ENCODE results near the gene PRR14.
"Not testable (repeated sequence)": the region's sequence is repeated elsewhere in the genome, so short reads cannot be mapped to it uniquely, and the experiment has no call there.

PRR14 gene

DNA sequence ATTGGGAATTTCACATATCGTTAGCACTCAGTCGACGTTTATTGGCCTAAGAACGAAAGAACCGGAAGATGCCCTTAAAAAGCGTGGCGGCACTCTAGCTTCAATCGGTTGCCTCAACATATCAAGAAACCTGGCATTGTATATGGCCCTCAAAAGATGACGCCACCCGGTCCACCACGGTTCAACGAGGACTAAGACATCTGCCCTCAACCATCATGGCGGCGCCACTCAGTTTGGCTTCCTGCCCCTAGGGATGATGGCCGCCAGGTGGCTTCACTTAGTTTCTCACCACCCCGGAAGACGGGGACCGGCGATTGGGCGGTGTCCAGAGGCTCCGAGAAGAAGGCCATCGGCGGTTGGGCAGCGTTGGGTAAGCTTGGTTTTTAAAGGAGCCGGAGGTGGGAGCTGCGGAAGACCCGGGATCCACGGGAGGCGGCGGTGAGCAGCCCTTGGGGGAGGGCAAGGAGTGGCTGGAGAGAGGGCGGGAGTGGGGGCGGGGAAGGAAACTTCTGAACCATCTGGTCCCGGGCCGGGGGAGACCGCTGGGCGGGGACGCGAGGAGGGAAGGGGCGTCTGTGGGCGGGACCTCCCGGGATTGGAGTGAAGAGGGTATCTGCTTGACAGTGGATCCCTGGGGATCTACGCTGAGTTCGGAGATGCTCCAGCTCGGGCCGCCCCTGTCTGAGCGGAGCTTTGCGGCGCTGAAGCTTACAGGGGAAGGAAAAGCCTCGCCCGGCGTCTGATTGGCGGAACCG, at the start of gene PRR14:
PRR14 (plus strand) TSS at position 592 of the 755 bp plus-strand sequence. CDS start 686 bp downstream, outside the sequence.
- DNase-seq, result peak; percentile 100

DNA sequence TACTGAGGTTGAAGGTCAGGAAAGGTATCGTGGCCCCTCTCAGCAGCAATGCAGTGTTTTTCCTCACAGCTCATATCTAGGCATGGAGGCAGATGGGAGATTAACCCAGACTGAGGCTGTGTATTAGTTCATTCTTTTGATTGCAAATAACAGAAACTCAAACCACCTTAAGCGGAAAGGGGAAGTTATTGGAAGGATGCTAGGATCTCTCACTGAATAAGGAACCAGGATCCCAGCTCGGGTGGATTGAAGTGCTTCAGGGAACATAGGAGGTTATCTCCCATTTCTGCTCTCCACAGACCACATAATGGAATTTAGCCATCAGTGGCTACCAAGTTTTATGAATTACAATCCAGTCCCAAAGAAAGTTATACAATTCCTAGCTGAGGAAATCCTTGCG, 48.8 kb upstream of the PRR14 start:
- no peak for DNase-seq

DNA sequence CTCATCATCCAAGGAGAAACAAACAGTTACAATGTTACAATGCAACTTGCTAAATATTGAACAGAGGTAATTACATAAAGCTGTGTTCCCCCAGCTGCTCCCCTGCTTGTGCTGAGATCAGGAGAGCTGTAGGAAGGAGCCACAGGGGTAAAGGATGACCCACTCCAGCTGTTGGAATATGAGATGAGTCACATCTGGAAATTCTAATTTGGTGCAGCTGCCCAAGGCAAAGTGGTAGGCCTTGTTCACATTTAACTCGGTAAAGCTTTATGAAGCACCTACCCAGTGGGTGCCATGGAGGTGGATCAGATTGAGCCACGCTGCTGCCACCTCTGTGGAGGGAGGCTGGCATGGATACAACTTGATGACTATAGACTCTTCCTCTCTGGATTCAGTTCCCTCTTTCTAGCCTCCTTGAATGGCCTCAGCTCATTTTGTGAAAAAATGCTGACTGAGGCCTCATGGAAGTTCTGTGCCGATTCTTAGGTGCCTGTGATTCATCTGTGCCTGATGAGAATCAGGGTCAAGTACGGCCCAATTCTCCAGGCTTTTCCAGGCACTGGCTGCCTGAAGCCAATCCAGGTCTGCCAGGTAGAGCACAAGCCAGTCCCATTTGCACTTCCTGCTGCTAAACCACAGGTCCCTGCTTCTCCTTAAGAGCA, 48.0 kb upstream of the PRR14 start:
- DNase-seq, result no peak

DNA sequence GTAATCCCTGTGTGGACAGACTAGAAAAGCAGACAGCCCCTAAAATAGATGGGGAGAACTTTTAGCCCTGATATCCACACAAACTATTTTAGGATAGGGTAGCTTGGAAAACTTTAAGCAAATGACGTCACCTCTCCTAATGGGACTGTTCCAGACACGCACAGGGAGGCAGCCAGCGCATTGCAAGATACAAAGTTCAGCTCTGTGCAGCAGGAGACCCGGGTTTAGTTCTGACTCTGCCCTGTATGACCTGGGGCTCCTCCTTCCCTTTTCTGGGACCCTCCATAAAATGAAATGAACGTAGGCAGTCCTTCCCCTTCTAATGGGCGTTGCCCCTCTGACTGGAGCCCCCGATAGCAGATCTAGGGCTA, 46.8 kb upstream of the PRR14 start:
- DNase-seq, result no peak

DNA sequence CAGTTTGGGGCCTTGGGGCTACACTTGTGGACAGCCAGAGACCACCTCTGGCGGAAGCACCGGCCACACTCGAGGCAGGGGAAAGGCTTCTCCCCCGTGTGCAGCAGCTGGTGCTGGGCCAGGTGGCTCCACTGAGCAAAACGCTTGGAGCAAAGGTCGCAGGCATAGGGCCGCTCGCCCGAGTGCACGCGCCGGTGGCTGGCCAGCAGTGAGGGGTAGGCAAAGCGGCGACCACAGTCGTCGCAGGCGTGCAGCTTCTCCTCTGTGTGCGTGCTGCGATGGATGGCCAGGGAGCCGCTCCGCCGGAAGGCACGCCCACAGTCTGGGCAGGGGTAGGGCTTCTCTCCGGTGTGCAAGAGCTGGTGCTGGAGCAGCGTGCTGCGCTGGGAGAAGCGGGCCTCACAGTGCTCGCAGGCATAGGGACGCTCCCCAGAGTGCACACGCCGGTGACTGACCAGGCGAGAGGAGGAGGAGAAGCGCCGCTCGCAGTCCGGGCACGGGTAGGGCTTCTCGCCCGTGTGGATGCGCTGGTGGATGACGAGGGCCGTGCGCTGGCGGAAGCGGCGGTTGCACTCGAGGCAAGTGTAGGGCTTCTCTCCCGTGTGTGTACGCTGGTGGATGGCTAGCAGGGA, 46.3 kb upstream of the PRR14 start:
- no peak for DNase-seq

DNA sequence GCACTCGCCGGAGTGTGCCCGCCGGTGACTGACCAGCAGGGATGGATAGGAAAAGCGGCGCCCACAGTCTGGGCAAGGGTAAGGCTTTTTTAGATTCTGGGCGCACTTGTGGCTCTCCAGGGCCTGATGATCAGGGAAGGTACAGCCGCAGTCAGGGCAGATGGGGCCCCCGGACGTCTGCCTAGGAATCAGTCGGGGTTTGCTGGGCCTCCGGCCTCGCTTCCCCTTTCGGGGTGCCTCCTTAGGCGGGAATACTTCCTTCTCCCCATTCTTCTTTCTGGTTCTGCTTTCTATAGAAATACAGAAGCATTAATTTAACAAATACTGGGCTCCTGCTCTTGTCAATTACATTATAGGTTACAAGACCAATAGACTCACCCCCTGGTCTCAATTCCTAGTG, 45.6 kb upstream of the PRR14 start:
- no peak for DNase-seq

DNA sequence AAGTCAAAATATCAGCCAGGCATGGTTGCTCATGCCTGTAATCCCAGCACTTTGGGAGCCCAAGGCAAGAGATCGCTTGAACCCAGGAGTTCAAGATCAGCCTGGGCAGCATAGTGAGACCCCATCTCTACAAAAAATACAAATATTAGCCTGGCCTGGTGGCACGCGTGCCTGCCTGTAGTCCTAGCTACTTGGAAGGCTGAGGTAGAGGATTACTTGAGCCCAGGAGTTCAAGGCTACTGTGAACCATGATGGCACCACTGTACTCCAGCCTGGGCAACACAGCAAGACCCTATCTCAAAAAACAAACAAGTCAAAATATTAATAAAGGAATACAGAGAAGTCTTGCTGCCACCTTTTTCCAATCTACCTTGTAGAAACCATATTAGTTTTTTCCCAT, 44.8 kb upstream of the PRR14 start:
- DNase-seq, result no peak

DNA sequence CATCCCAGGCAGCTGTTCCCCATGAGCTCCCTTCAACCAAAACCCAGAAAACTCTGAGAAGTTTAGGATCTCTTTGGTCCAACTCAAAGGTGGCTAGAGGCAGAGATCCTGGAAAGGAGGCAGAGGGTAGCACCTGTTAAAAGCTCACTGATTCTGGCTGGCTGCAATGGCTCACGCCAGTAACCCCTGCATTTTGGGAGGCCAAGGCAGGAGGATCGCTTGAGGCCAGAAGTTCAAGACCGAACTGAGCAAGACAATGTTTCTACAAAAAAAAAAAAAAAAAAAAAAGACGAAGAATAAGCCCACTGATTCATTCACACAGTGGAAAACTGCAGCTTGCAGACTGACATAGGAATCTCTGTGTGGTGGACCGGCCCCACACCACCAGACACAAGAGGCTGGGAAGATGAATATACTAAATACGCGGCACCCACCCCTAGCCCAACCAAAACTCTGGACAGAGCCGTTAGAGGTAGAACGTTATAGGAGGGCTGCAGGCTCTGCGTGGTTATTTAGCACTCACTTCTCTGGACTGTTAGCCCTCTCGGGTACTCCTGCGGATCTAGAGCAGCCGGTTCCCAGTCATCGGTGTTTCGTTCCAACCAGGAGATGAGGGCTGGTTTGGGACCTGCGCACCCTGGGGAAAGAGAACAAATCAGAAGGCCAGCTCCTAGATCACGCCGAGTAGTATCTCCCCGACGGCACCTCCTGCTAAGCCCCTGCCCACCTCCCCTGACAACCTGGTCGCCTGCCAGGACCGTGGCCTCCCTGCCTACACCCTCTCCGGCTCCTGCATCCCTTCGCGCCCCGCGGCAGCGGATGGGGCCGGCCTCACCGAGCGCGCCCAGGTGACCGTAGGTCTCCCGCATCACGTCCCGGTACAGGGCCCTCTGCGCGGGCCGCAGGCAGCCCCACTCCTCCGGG, 41.5 kb upstream of the PRR14 start:
- peak; percentile 72 for DNase-seq

DNA sequence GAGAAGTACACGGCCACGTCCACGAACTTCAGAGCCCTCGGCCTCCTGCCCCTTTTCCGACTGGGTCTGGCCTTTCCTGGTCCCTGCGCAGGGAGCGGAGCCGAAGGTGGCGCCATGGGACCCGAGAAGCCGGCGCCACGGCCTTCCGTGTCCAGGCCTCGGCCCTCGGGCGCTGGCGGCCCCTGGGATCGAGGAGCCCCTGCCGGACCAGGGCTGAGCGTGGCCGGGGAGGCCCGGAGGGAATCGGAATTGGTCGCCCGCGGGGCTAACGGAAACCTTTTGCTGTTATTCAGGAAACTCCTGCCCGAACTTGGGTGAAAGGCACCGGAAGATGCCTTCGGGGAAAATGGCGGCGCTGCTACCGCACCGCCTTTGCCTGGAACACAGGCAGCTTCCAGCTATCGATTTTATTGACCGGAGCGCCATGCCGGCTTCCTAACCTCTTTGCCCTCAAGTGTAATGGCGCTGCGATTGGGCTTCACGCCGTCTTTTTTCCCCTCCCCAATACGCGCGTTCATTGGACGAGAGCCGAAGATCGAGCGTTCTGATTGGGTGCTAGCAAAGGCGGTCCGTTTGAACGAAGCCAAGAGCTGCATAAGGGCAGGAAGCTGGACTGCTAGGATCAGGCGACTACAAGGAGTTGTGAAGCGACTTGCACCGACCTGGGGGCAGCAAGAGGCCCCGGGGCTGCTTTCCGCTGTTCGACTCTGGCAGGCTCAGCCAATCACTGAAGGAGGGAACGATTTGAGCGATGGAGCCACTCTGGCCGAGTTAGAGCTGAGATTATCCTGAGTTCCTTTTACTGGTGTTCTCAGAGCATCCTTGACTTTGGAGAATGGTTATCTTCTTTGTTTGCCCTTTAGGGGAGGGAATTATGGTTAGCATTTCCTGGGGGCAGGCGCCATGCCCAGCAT, 40.6 kb upstream of the PRR14 start, which contains the start of gene ZNF689:
ZNF689 (minus strand) TSS at position 464 of the 914 bp plus-strand sequence; CDS start at position 116, 348 bp downstream.
- peak; percentile 98 for DNase-seq

DNA sequence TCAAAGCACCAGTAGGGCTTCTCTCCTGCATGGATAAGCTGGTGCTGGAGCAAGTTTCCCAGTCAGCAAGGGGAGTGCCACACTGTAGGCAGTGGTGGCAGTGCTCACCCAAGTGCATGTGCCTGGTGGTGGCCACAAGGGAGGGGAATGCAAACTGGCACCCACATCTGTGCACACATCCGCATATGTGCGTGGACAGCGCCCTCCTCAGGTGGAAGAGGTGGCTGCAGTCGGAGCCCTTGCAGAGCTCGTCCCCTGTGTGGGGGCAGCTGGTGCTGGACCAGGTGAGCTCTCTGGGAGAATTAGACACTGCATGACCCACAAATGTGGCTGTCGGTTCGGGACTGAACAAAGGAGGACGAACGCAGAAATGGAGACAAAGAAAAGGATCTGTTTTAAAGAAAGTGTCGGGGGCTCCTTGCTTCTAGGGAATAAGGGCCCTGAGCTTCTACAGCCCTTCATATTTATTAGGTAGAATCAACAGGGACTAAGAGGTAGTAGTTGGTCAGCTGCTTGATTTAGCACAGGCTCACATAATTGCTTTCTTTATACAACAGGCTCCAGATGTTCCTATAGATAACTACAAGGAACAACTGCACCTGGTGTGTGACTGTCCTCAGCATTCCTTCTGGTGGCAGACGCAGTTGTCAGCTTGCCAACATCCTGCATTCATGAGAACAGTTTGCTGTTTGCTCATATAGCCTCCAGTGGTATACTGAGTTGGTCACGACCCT, 35.2 kb upstream of the PRR14 start:
- DNase-seq, result peak; percentile 93

DNA sequence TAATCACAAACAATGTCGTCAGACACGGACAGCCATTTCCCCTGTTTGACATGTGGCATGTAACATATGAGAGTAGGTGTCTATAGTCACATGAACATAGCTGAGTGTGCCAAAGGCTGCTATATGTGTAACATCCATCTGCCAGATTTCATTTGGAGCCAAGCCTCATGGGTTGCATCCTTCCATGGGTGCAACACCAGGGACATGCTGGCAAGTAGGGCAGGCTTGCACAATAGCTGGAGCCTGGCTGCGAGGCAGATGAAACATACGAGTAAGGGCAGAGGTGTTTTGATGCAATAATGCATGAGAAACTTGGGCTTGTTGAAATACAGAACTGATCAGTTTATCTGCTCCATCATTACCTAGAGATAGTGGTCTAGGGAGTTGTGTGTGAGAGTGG, 31.6 kb upstream of the PRR14 start:
- no peak for DNase-seq

DNA sequence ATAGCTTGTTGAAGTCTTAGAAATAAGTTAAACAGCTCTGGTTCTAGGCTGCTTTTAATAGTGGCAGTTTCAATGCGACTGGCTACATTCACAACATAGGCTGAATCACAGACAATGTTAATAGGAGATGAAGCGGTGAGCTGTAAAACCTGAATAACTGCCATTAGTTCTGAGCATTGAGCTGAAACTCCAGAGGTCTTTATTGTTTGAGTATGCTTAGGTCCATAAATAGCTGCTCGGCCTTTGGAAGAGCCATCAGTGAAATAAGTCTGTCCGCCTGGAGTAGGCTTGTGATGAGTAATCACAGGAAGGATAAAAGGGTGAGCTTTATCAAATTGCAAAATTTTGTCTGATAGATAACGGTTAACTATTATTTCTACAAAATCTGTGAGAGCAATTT, 31.1 kb upstream of the PRR14 start:
- peak; percentile 15 for DNase-seq

DNA sequence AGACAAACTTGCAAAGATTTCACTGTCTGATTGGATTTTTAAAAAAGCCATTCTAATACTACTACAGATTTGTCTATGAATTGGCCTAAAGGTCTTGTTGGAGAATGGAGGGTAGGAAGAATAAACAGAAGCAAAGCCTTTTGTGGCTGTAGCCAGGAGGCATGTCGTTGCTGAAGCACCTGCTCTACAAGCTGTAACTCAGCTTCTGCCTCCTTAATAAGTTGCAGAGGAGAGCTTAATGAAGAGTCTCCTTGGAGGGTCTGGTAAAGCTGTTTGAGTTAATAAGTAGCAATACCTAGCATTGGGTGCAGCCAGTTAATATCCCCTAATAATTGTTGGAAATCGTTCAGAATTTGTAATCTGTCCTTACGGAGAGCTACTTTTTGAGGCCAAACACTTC, 30.6 kb upstream of the PRR14 start:
- peak; percentile 41 for DNase-seq

DNA sequence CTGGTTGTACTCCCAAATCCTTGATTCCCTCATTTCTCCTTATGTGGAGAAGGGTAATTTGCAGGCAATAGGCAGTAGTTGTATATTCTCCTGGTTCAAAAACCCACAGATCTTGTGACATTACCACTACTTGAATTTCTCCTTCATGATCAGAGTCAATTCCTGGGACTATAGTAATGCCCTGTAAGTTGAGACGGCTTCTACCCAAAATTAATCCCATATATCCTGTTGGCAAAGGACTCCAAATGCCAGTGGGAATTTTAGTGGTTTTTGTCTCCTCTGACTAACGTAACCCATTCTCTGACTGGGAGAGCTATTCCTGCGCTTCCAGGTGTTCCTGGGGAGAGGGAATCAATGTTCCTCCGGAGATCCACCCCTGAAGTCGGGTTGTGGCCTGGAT, 29.0 kb upstream of the PRR14 start:
- DNase-seq, result no peak

DNA sequence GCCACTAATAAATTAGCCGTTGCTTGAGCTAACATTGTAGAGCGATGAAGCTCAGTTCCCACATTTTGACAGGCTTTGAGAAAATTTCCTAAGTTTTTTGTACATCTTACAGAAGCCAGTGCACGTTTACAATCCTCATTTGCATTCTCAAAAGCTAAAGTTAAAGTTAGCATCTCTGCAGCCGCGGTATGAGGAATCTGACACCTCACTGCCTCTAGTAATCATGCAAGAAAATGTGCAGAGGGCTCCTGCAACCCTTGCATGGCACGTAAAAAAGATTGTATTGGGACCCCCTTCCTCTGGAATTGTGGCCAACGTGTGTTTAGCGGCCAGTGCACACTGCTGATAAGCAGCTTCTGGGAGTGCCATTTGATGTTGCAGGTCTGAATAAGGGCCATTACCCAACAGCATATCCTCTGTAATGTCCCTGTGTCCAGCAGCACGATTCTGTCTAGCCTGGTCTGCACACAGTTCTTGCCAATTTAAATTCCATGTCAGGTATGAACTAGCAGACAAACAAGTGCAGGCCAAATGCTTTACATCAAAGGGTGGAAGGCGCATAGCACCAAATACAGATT, 28.2 kb upstream of the PRR14 start:
- DNase-seq, result no peak

DNA sequence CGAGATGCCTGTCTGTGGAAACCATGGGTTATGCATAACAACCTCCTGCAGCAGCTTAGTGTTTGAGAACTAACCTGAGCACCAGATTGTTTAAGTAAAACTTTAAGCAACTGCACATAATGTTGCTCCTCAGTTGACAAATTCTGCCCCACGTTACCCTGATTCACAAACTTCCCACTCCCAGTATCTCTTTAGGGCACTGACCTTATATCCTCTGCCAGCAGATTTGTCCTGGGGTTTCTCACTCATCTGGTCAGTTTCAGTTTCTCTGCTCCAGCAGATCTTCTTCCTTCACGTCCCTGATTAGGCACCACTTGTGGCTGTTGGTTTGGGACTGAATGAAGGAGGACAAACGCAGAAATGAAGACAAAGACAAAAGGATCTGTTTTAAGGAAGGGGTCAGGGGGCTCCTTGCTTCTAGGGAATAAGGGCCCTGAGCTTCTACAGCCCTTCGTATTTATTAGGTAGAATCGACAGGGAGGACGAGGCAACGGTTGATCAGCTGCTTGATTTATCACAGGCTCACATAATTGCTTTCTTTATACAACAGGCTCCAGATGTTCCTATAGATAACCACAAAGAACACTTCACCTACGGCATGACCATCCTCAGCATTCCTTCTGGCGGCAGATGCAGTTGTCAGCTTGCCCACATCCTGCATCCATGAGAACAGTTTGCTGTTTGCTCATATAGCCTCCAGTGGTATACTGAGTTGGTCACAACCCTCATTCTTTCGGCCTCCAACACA, 27.1 kb upstream of the PRR14 start:
- no peak for DNase-seq

DNA sequence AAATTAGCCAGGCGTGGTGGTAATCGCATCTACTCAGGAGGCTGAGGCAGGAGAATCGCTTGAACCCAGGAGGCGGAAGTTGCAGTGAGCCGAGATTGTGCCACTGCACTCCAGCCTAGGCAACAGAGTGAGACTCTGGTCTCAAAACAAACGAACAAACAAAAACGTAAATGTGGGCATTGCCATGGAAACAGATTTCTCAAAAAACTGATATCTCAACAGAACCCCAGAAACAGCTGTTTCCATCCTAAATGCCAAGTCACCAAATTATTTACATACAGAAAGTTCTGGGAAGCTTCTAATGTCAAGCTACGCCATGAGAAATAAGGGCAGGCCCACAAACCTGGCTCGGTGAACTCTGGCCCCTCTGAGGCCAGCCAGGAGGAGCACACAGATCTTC, 24.5 kb upstream of the PRR14 start:
- DNase-seq, result no peak

DNA sequence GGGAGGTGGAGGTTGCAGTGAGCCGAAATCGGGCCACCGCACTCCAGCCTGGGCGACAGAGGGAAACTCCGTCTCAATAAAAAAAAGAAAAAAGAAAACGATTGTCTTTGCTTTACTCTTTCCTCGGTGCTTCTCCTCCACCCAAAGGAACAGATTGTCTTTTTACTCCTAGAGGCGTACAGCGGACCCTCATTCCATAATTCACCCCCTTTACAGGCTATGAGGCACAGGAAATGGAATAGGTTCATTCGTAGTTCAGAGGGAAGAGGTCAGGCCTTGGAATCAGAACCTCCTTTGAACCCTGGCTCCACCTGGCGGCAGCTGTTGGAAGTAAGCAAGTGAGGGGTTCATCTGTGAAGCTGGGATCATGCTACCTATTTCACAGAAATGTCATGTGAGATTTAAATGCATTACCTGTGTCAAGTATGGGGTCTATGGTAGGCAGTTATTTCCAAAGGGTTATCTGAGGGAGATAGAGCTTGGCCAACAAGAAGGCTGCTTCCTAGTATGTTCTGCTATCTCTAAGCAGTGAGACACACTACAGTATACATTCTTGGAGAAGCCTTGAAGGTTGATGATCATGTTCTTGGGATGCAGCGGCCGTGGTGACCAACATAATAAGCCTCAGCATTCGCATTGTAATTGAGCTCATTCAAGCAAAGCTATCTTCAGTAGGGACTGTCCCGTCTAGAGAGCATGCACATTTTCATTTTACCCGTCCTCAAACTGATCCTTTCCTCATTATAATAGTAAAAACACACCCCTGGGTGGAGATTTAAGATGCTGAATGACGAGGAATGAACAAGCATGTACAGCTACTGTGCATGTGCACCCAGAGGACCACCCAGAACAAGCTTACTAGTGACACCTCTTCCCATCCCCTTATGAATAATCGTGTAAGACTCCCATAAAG, 21.9 kb upstream of the PRR14 start:
- peak; percentile 85 for DNase-seq

DNA sequence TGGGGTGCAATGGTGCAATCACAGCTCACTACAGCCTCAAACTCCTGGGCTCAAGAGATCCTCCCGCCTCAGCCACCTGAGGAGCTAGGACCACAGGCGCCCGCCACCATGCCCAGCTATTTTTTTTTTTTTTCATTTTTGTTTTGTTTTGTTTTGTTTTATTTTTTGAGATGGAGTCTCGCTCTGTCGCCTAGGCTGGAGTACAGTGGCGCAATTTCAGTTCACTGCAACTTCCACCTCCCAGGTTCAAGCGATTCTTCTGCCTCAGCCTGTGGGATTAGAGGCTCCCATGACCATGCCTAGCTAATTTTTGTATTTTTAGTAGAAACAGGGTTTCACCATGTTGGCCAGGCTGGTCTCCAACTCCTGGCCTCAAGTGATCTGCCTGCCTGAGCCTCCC, 18.3 kb upstream of the PRR14 start:
- not testable (repeated sequence) for DNase-seq

Measured in NCI-H146 (cell line).